HFFc6 (cell line): ENCODE results near the gene SLC38A7. TPM values are rescaled to one million over a fixed set of nuclear protein-coding genes. Genes with fewer than 3 reads are reported as not detected.

Experiments used
- DNase-seq: peaks from one replicate; pipeline ENCODE4 v3.0.0-alpha.2; 2018
- H3K27ac Mint-ChIP-seq: 2 replicates; pipeline ENCODE4 v1.8.0; 2020; ENCODE audit warnings: mild to moderate bottlenecking, mixed read lengths
- H3K27me3 Mint-ChIP-seq: 2 replicates; pipeline ENCODE4 v1.8.0; 2021; ENCODE audit warnings: mild to moderate bottlenecking, moderate library complexity, mixed read lengths; ENCODE audit not compliant: insufficient read depth
- H3K36me3 Mint-ChIP-seq: 2 replicates; pipeline ENCODE4 v1.8.0; 2021; ENCODE audit warnings: low read depth, mixed read lengths
- H3K4me1 Mint-ChIP-seq: 2 replicates; pipeline ENCODE4 v1.8.0; 2020; ENCODE audit warnings: low read depth, mixed read lengths
- H3K4me3 Mint-ChIP-seq: 2 replicates; pipeline ENCODE4 v1.8.0; 2020; ENCODE audit warnings: mild to moderate bottlenecking, moderate library complexity, mixed read lengths
- H3K9me3 Mint-ChIP-seq: 2 replicates; pipeline ENCODE4 v1.8.0; 2020; ENCODE audit warnings: mild to moderate bottlenecking, mixed read lengths
- CTCF ChIP-seq: fragments of 200-600 bp; sonication (generic); IDR thresholded peaks from 2 replicates; pipeline ENCODE4 v1.5.0; 2021; ENCODE audit warnings: antibody characterized with exemption, mild to moderate bottlenecking
- total RNA-seq, 6 experiments: library from RNA; stranded (reverse); fragmentation: NEBNext Ultra II Directional; extraction: Animal tissue kit (Norgen Biotek cat#: 25700); gene quantifications; 2 replicates in 1 of 6; 3 replicates in 5 of 6; pipeline ENCODE4 v1.2.3, GENCODE V29; 2021

The SLC38A7 gene
- total RNA-seq, 6 experiments from 2014 or later = 20.3 to 24.2 (median 22.6) TPM

- Mint-ChIP-seq H3K4me3 (no peak overlapping the region), H3K36me3 (peaks cover 10% of the 10 kb centered on the region; the same call in 1 of the 2 replicates), H3K9me3 (no peaks in the 10 kb centered on the region), H3K4me1 (peaks cover 18% of the 10 kb centered on the region), H3K27me3 (no peaks in the 10 kb centered on the region; the same call in 1 of the 2 replicates), H3K27ac (no peak overlapping the region)
- no peak for DNase-seq
- TF ChIP-seq CTCF = no peak
Measured at GRCh38 chr16:58730724-58731370, 46.3 kb upstream of the SLC38A7 start.

- no peak for DNase-seq
- Mint-ChIP-seq H3K27me3 (no peaks in the 10 kb centered on the region; the same call in 1 of the 2 replicates), H3K36me3 (peaks cover 10% of the 10 kb centered on the region; the same call in 1 of the 2 replicates), H3K27ac (no peak overlapping the region), H3K4me3 (no peak overlapping the region), H3K9me3 (no peaks in the 10 kb centered on the region), H3K4me1 (peaks cover 14% of the 10 kb centered on the region)
- no peak for TF ChIP-seq CTCF
Measured at GRCh38 chr16:58727796-58728568, 43.4 kb upstream of the SLC38A7 start.

- peaks cover 7% of the 10 kb centered on the region for H3K4me1 Mint-ChIP-seq
- no peak overlapping the region for H3K27ac Mint-ChIP-seq
- H3K4me3 Mint-ChIP-seq = no peak overlapping the region
- no peaks in the 10 kb centered on the region for H3K9me3 Mint-ChIP-seq
- TF ChIP-seq CTCF = no peak
- H3K36me3 Mint-ChIP-seq = peaks cover 6% of the 10 kb centered on the region; the same call in 1 of the 2 replicates
- H3K27me3 Mint-ChIP-seq = no peaks in the 10 kb centered on the region; the same call in 1 of the 2 replicates
- no peak for DNase-seq
Measured at GRCh38 chr16:58727028-58727781, 42.6 kb upstream of the SLC38A7 start.

GRCh38 chr16:58723109-58723508 lies 38.5 kb upstream of the SLC38A7 start:
- Mint-ChIP-seq H3K4me3 (no peak overlapping the region), H3K27me3 (no peaks in the 10 kb centered on the region; the same call in 1 of the 2 replicates), H3K27ac (no peak overlapping the region), H3K36me3 (peaks cover 9% of the 10 kb centered on the region), H3K9me3 (no peaks in the 10 kb centered on the region), H3K4me1 (no peaks in the 10 kb centered on the region)
- no peak for DNase-seq
- no peak for TF ChIP-seq CTCF

GRCh38 chr16:58717994-58718393 lies 33.4 kb upstream of the SLC38A7 start:
- Mint-ChIP-seq H3K4me1 (no peaks in the 10 kb centered on the region), H3K4me3 (no peak overlapping the region), H3K9me3 (no peaks in the 10 kb centered on the region), H3K27ac (no peak overlapping the region), H3K36me3 (peaks cover 24% of the 10 kb centered on the region), H3K27me3 (no peaks in the 10 kb centered on the region)
- no peak for TF ChIP-seq CTCF
- no peak for DNase-seq
